GM19468 (cell line): ENCODE measurements around the gene ID3.

Experiments used
- ATAC-seq: cut with Tn5 transposase; IDR thresholded peaks from one replicate; pipeline ENCODE4 v1.9.1; 2021; ENCODE audit warnings: mild to moderate bottlenecking, moderate library complexity, moderate number of reproducible peaks; ENCODE audit not compliant: unreplicated experiment; ENCODE audit errors: extremely low read depth

ID3 gene

GRCh38 chr1:23567996-23568607, 8.8 kb upstream of the ID3 start:
- no peak for ATAC-seq

GRCh38 chr1:23567629-23567995, 8.3 kb upstream of the ID3 start:
- ATAC-seq: no peak

- no peak for ATAC-seq
Observed at GRCh38 chr1:23566304-23566703, 7.0 kb upstream of the ID3 start.

GRCh38 chr1:23565776-23566175, 6.5 kb upstream of the ID3 start:
- no peak for ATAC-seq

- ATAC-seq: no peak
Observed at GRCh38 chr1:23564529-23565122, 5.3 kb upstream of the ID3 start.

- ATAC-seq: no peak
Observed at GRCh38 chr1:23563755-23564374, 4.6 kb upstream of the ID3 start.

- ATAC-seq: no peak
Observed at GRCh38 chr1:23563003-23563402, 3.7 kb upstream of the ID3 start.

GRCh38 chr1:23562137-23562876, 3.0 kb upstream of the ID3 start:
- ATAC-seq: no peak

- ATAC-seq: no peak
Observed at GRCh38 chr1:23561813-23562100, 2.5 kb upstream of the ID3 start.

GRCh38 chr1:23561076-23561812, 1.9 kb upstream of the ID3 start:
- ATAC-seq: no peak

GRCh38 chr1:23559985-23560741, 862 bp upstream of the ID3 start:
- no peak for ATAC-seq

- no peak for ATAC-seq
Observed at GRCh38 chr1:23558872-23559135, 497 bp downstream of the ID3 start.

GRCh38 chr1:23558140-23558871, 995 bp downstream of the ID3 start:
- ATAC-seq: no peak

- no peak for ATAC-seq
Observed at GRCh38 chr1:23557471-23558124, 1.7 kb downstream of the ID3 start.

- no peak for ATAC-seq
Observed at GRCh38 chr1:23556635-23557470, 2.4 kb downstream of the ID3 start.

- no peak for ATAC-seq
Observed at GRCh38 chr1:23555986-23556634, 3.2 kb downstream of the ID3 start.

- no peak for ATAC-seq
Observed at GRCh38 chr1:23555270-23555985, 3.9 kb downstream of the ID3 start.
